A172 (cell line): Measurements from ENCODE around the gene CFP. TPM values are rescaled to one million over a fixed set of nuclear protein-coding genes. Genes with fewer than 3 reads are reported as not detected.
A peak's percentile ranks its signal among the peaks of the same experiment; 100 is the strongest.
"Not testable (repeated sequence)": the region's sequence is repeated elsewhere in the genome, so short reads cannot be mapped to it uniquely, and the experiment has no call there.

ENCODE experiments used
- DNase-seq: peaks from one replicate; pipeline ENCODE4 v3.0.0-alpha.2; 2015; ENCODE audit warnings: low spot score
- total RNA-seq: library from RNA; depleted of rRNA; stranded (reverse); fragments of >200 nt; shearing (Covaris generic); gene quantifications from 2 replicates; pipeline ENCODE4 v1.2.3, GENCODE V29; 2014

CFP gene
- total RNA-seq, 1 experiment from 2014 or later: 0.05 TPM

- not testable (repeated sequence) for DNase-seq
Measured at GRCh38 chrX:47603125-47603524, 26.6 kb downstream of the CFP start.

DNA sequence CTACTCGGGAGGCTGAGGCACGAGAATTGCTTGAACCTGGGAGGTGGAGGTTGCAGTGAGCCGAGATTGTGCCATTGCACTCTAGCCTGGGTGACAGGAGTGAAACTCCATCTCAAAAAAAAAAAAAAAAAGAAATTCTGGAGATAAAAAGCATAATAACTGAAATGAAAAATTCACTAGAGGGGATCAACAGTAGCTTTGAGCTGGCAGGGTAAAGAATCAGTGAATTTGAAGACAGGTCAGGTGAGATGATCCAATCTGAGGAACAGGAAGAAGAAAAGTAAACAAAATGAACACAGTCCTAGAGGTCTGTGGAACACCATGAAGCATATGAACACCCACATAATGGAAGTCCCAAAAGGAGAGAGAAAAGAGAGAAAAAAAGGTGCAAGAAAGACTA lies 32.5 kb downstream of the CFP start:
- no peak for DNase-seq

DNA sequence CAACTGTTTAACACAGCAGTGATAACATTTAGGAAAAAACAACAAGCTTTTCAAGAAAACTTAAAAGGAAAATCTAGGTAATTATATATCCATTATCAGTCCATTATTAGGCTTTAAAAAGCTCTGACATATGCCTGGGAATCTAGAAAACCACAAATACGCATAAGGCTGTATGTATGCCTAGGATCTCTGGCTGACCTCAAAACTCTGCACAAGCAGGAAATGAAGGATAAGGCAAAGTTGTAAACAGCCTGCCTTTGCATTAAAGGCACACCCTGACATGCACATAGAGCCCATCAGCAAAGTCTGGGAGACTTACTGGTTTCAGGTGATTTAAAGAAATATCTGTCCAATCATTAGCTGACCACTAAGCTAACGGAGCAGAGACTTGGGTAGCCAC lies 33.5 kb downstream of the CFP start:
- no peak for DNase-seq

DNA sequence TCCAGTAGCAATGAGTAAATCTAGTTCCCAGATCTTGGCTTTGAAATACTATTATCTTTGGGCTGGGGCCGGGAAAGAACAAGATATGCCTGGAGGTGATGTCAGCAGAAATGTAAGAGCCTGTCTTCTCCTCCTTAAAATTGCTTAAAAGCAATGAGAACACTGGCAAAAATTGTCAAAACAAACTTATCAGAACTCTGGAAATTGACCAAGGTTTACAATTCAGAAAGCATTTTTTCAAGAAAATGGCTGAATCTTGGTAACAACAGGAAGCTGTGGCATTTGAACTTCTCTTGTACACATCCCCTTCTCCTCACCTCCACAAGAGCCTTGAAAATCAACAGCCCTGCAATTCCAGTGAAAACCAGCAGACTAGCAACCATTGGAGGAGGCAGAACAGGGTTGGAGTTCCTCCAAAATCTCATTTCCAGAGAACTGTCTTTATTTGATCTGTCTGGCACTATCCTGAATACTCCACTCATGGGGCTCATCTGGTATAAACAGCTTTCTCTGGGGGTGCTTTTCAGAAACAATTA lies 33.9 kb downstream of the CFP start:
- DNase-seq: no peak

- no peak for DNase-seq
Measured at GRCh38 chrX:47593522-47593921, 36.2 kb downstream of the CFP start.

GRCh38 chrX:47590984-47591383 lies 38.7 kb downstream of the CFP start:
- DNase-seq: no peak

DNA sequence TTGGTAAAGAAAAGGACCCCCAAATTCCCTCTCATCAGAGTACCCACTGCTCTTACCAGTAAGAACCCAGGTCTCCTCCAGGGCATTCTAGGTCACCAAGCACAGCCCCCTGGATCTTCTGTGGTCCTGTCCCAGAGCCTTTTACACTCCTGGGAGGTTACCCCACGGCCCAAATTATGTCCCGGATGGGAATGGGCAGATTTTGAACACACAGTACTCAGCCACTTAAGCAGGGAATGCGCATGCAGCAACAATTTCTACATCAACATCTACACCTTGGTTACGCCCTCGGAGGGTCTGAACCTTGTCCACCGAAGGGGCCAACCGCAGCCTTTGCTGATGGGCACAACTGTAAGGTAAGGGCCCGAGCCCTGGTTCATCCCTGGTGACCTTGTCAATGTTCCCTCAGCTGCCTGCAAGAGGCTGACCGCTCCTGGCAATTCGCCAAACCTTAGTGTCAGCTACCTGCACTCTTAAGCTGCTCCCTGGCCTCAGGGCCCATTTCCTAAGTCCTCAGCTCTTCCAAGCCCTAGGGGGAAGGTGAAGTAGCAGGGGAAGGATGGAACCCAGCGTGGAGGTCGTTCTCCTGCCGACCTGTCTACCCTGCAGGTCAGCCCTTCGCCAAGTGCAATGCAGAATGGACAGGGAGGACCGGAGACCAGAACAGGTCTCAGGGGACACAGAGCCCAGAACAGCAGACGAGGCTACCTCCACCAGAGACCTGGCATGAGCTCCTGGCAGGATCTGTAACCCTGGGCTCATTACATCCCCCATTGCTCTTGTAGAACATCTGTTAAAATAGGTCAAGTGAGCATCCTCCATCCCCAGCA lies 41.6 kb downstream of the CFP start:
- no peak for DNase-seq

DNA sequence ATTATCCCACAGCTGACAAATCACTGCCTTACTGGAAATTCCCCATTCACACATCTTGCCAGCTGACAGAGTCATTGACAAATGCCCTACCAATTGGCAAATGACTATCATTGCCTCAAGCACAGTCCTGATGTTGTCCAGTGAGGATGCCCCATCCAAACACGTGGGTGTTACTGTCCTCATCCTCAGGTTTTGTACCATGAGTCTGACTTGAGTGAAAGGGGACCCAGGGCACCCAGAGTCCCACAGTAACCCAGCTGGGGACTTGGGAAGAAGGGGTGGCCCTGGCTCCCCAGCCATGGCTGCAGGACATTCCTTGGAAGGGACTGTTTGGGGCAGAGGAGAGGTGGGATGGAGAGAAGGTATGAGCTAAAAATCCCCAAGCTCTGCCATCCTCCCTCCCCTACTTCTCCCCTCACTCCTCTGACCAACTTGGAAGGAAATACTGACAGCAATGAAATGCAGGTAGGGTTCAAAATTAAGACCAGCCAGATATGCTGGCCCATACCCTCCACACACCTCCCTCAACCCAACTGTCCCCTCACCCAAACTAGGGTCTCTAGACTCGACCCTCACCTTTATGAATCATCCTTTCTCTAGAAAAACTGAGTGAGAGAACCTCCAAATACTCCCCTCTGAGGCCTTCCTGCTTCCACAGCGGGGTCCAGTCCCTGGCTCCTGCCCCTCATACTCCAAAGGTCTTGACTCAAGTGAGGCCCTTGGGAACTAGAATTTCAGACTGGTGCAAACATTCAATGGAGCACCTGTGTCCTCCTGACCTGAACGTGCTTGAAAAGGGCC lies 42.4 kb downstream of the CFP start:
- DNase-seq: no peak

GRCh38 chrX:47586043-47586787 lies 43.5 kb downstream of the CFP start:
- no peak for DNase-seq

DNA sequence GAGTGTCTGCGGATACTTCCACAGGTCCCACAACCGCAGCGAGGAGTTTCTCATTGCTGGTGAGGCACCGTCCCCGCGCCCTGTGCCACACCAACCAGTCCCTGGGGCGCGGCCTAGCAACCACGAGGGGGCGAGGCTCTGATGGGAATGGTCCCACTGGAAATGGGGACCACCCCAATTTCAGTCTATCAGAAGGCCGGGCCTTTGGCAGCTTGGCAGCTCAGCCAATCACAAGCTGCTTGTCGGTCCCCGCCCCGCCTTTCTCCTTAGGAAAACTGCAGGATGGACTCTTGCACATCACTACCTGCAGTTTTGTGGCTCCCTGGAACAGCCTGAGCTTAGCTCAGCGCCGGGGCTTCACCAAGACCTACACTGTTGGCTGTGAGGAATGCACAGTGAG lies 44.5 kb downstream of the CFP start:
- no peak for DNase-seq

DNA sequence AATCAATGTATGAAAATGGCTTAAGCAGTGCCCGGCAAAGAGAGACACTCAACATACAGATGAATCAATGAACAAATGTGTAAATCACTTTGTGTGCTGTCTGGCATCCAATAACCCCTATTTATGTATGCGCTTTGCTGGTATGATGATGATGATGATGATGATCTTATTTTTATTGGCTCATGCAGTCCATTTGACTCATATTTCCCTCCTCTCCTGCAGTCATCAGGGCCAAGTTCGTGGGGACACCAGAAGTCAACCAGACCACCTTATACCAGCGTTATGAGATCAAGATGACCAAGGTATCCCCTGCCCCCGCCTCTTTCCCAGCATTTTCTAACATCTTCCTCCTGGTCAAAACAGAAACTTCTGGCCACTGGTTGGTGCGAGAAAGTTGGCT lies 45.0 kb downstream of the CFP start:
- DNase-seq: no peak

DNA sequence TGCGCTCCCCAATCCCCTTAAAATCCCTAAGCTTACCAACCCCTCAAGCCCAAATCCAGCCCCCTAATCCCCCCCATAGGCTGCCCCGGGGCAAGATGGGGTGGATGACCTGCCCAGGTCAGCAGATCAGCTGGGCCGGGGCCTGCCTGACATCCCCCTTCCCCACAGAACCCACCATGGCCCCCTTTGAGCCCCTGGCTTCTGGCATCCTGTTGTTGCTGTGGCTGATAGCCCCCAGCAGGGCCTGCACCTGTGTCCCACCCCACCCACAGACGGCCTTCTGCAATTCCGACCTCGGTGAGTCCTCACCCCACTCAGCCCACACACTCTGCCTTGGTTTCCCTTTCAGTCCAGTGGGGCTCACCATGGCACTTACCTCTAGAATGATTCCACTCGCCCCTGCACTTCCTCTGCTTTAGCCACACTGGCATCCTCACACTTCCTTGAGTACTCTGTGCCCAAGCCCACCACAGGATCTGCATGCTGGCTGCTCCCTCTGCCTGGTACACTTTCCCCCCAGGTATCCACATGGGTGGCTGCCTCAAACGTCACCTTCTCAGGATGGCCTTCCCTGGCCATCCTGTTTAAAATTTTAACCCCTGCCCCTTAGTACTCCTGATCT lies 46.4 kb downstream of the CFP start:
- no peak for DNase-seq

DNA sequence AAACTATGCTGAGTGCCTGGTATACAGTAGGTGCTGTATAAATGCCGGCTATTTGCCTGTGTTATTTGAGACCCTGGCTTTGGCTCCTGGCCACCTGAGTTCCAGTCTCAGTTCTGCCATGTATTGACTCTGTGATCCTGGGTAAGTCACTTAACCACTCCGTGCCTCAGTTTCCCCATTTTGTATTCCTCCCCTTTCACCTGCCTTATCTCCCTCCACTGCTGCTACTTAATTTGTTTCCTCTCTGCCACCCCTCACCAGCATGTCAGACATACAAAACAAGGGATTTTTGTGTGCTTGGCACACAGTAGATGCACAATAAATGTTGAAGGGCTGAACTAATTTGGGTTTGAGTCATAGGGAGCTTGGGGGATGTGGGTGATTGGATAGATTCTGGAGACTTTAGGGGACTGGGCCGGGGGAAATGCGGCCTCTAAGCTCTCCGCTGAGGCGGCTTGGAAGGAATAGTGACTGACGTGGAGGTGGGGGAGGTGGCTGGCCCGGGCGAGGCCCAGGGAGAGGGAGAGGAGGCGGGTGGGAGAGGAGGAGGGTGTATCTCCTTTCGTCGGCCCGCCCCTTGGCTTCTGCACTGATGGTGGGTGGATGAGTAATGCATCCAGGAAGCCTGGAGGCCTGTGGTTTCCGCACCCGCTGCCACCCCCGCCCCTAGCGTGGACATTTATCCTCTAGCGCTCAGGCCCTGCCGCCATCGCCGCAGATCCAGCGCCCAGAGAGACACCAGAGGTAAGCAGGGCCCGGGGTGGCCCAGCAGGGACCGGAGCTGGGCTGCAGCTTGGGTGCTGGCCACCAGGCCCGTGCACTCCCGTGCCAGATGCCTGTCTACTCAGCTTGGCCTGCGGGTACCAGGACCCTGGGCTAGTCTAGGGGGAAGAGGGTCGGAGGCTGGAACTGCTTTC lies 47.7 kb downstream of the CFP start, which contains the start of gene TIMP1:
Gene TIMP1 (plus strand): TSS at position 706 of the 917 bp plus-strand sequence. CDS start 980 bp downstream, outside the sequence.
- DNase-seq: peak; percentile 92

GRCh38 chrX:47579537-47579936 lies 50.2 kb downstream of the CFP start:
- no peak for DNase-seq

- no peak for DNase-seq
Measured at GRCh38 chrX:47578692-47579091, 51.0 kb downstream of the CFP start.

- no peak for DNase-seq
Measured at GRCh38 chrX:47577901-47578300, 51.8 kb downstream of the CFP start.

- DNase-seq: no peak
Measured at GRCh38 chrX:47577424-47577823, 52.3 kb downstream of the CFP start.

DNA sequence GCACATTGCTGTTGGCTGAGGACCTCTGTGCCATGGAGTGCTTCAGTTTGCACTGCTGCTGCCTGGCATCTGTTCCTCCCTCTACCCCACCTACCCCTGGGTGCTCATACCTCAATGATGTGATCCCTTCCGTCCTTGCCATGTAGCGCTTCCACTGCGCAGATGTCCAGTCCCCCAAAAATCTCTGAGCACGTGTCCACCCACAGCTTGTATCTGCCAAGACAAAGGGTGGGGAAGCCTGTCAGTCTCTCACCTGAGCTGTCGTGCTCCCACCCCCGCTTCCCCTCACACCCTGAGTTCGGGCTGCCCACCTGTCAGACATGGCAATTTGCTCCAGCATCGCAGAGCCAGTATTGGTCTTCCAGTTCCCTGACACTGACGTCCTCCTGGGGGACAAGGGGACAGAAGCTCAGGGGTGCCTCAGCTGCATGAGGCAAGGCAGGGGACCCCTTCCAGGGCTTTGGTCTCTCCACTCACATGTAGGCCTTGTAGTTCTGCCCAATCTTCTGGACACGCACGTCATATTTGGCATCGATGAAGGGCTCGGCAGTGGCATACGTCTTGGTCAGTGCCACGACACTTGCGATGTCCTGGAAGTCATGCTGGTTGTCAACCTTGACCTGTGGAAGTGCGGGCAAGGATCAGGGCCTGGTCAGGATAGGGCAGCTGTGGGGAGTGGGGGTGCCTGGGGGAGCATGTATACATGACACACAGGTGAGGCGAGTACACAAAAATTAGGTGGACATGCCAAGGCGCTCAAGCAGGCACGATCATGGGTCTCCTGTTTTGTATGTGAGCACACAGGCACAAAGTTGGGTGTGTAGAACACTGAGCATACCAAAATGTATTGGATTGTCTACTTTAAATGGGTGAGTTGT lies 53.5 kb downstream of the CFP start:
- no peak for DNase-seq

DNA sequence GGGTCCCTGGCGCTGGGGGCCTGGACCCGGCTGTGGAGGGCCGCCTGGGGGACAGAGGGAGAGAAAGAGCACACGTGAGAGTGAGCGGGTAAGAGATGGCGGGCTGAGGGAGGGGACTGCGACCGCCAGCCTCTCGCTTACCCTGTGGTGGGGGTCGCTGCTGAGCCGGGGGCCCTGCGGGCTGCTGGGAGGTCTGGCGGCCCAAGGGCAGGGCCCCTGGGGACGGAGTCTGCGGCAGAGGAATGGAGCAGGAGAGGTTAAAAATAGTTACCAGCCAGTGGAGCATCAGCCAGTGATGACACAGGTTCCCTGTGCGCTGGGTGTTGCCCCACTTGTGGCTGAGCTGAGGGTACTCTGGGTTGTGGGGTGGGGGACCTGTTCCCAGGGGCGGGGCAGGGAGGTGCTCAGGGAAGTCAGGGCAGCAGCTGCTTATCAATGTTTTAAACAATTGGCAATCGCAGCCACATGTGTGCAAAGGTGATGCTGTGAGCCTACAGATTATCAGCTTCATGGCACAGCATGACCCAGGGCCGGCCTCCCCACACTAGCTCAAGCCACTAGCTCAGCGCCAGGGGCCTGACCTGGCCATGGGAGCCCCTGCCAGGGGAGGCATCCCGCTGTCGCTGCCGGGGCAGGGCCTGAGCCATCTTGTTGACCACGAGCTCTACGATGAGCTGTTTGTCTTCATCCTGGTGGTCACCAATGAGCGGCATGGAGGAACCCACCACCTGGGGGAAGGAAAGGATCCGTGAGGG lies 55.0 kb downstream of the CFP start:
- no peak for DNase-seq
